AG04449 (cell line): Measurements from ENCODE around the gene SELE.
"Not testable (repeated sequence)": the region's sequence is repeated elsewhere in the genome, so short reads cannot be mapped to it uniquely, and the experiment has no call there.

ENCODE experiments used
- CTCF ChIA-PET: fragments of 350-600 bp; formaldehyde crosslinking; extraction: SDS; loops from one replicate; lab custom pipeline; 2021; ENCODE audit warnings: antibody characterized with exemption; lab: Yijun Ruan, JAX
- POLR2A ChIA-PET: fragments of 400-600, 350-600 bp; formaldehyde crosslinking; extraction: SDS; loops from one replicate; lab custom pipeline; 2020; ENCODE audit warnings: antibody characterized with exemption, inconsistent platforms; lab: Yijun Ruan, JAX
- DNase-seq: peaks from one replicate; pipeline ENCODE4 v3.0.0-alpha.2; 2010; ENCODE audit warnings: low read depth, low spot score
- H3K4me3 ChIP-seq: 2 replicates; pipeline ENCODE4 v1.5.1; 2011; ENCODE audit warnings: low read depth, mild to moderate bottlenecking, control low read depth, low read length
- CTCF ChIP-seq: IDR thresholded peaks from one replicate; pipeline ENCODE4 v1.5.1; 2011; ENCODE audit warnings: mild to moderate bottlenecking, moderate library complexity, low read length, control low read depth, inconsistent platforms; ENCODE audit not compliant: insufficient read depth; ENCODE audit errors: missing control alignments

Gene SELE

DNA sequence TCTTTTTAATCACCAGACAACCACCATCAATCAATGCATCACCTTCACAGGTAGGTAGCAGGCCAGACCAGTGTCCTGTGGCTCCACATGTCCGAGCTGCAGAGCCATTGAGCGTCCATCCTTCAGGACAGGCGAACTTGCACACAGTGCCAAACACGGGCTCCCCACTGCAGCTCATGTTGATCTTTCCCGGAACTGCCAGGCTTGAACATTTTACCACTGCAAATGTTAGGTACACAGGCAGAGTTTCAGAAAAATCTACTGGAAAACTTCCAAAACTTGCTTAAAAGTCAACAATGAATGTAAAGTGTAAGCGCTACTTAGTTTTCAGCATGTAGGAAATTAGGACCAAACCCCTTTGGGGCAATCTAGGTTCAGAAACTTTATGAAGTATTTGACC lies 6.6 kb downstream of the SELE start:
- CTCF ChIA-PET = interaction anchor here (0.9 kb wide), 1 partner anchor 15 kb away, joined by 4 read pairs; no protein-coding TSS in a partner anchor
- POLR2A ChIA-PET = no interaction called here
- no peak for DNase-seq
- H3K4me3 ChIP-seq = no peak overlapping the region
- no peak for TF ChIP-seq CTCF

GRCh38 chr1:169726851-169727250 lies 7.0 kb downstream of the SELE start:
- no peak for TF ChIP-seq CTCF
- DNase-seq = no peak
- POLR2A ChIA-PET = no interaction called here
- CTCF ChIA-PET = interaction anchor here (0.9 kb wide), 1 partner anchor 14 kb away, joined by 4 read pairs; no protein-coding TSS in a partner anchor
- H3K4me3 ChIP-seq = no peak overlapping the region

- ChIA-PET CTCF (no interaction called here), POLR2A (no interaction called here)
- no peak for TF ChIP-seq CTCF
- no peak for DNase-seq
- H3K4me3 ChIP-seq = no peak overlapping the region
These were observed 7.9 kb downstream of the SELE start for GRCh38 chr1:169725930-169726329.

GRCh38 chr1:169724168-169724567 lies 9.7 kb downstream of the SELE start:
- ChIA-PET POLR2A (no interaction called here), CTCF (no interaction called here)
- H3K4me3 ChIP-seq = no peak overlapping the region
- no peak for DNase-seq
- no peak for TF ChIP-seq CTCF

GRCh38 chr1:169723763-169724162 lies 10.1 kb downstream of the SELE start:
- ChIA-PET CTCF (no interaction called here), POLR2A (no interaction called here)
- TF ChIP-seq CTCF = no peak
- no peak for DNase-seq
- no peak overlapping the region for H3K4me3 ChIP-seq

GRCh38 chr1:169722779-169723178 lies 11.1 kb downstream of the SELE start:
- ChIA-PET CTCF (no interaction called here), POLR2A (no interaction called here)
- TF ChIP-seq CTCF = no peak
- no peak for DNase-seq
- H3K4me3 ChIP-seq = no peak overlapping the region

GRCh38 chr1:169715100-169715499 lies 18.8 kb downstream of the SELE start:
- H3K4me3 ChIP-seq, DNase-seq, POLR2A ChIA-PET: not testable (repeated sequence)
- CTCF ChIA-PET = interaction anchor here (0.9 to 1.4 kb wide), 2 partner anchors 15 to 169 kb away, joined by 3 read pairs; no protein-coding TSS in a partner anchor

GRCh38 chr1:169713090-169713489 lies 20.8 kb downstream of the SELE start:
- CTCF ChIA-PET = interaction anchor here (1.3 to 2.1 kb wide), 4 partner anchors 10 to 117 kb away, joined by 3 to 18 read pairs (median 8); no protein-coding TSS in a partner anchor
- POLR2A ChIA-PET, DNase-seq, H3K4me3 ChIP-seq: not testable (repeated sequence)
